K562 (cell line): ENCODE measurements around the gene TRMT10B. TPM values are rescaled to one million over a fixed set of nuclear protein-coding genes. Genes with fewer than 3 reads are reported as not detected.

Experiments
- CXXC5 ChIP-seq: fragments of 250-450 bp; sonication (Bioruptor Pico); IDR thresholded peaks from 2 replicates; pipeline ENCODE4 v1.8.0; 2022; ENCODE audit warnings: inconsistent platforms, mild to moderate bottlenecking, moderate library complexity
- DPF2 ChIP-seq: fragments of 450-650 bp; IDR thresholded peaks from 2 replicates; pipeline ENCODE4 v1.6.1; 2016
- EWSR1 ChIP-seq: fragments of 450-650 bp; IDR thresholded peaks from 2 replicates; pipeline ENCODE4 v1.6.1; 2018; ENCODE audit warnings: borderline replicate concordance, mild to moderate bottlenecking, low read depth, moderate library complexity; ENCODE audit not compliant: partially characterized antibody
- FOXA3 ChIP-seq, 2 experiments: fragments of 450-650 bp in 1 of 2; sonication (generic) in 1 of 2; formaldehyde crosslinking; IDR thresholded peaks in 1 of 2; conservative IDR thresholded peaks in 1 of 2; 2 replicates each; pipeline versions ENCODE4 v1.4.0 to v1.8.0; 2020 to 2022; ENCODE audit warnings: mild to moderate bottlenecking in 2 of 2, missing genetic modification reagents in 1 of 2
- GABPA ChIP-seq: fragments of 200-800 bp; sonication (Bioruptor generic); conservative IDR thresholded peaks from 2 replicates; pipeline ENCODE4 v1.6.1; 2016; ENCODE audit warnings: low read depth, missing genetic modification characterization, missing compliant biosample characterization
- KHSRP ChIP-seq: fragments of 450-650 bp; IDR thresholded peaks from 2 replicates; pipeline ENCODE4 v1.6.1; 2017
- MIER1 ChIP-seq: fragments of 450-650 bp; IDR thresholded peaks from 2 replicates; pipeline ENCODE4 v1.6.1; 2016; ENCODE audit warnings: antibody characterized with exemption, mild to moderate bottlenecking, low read depth
- PHF8 ChIP-seq: fragments of 200-600 bp; sonication (generic); IDR thresholded peaks from 2 replicates; pipeline ENCODE4 v1.6.1; 2012; ENCODE audit warnings: mixed run types, mild to moderate bottlenecking, inconsistent platforms, low read length, moderate library complexity, borderline replicate concordance
- POLR2G ChIP-seq: fragments of 200-400 bp; formaldehyde crosslinking; IDR thresholded peaks from 2 replicates; pipeline ENCODE4 v1.6.1; 2017; ENCODE audit warnings: low read depth, mild to moderate bottlenecking, antibody characterized with exemption, low read length, moderate library complexity
- POLR3A ChIP-seq: IDR thresholded peaks from 2 replicates; pipeline ENCODE4 v1.6.1; 2011; ENCODE audit warnings: borderline replicate concordance, mild to moderate bottlenecking, moderate library complexity; ENCODE audit not compliant: insufficient read length, insufficient read depth; ENCODE audit errors: extremely low read depth
- RBM25 ChIP-seq: fragments of 200-400 bp; formaldehyde crosslinking; IDR thresholded peaks from 2 replicates; pipeline ENCODE4 v1.6.1; 2018; ENCODE audit warnings: low read length, low read depth, moderate library complexity; ENCODE audit not compliant: severe bottlenecking
- TCF7L2 ChIP-seq: fragments of 150-350 bp; IDR thresholded peaks from 2 replicates; pipeline ENCODE4 v1.6.1; 2016; ENCODE audit warnings: low read depth, mild to moderate bottlenecking, low read length, moderate library complexity
- ZKSCAN8 ChIP-seq: fragments of 200-800 bp; sonication (Bioruptor generic); IDR thresholded peaks from 2 replicates; pipeline ENCODE4 v1.6.1; 2016; ENCODE audit warnings: missing genetic modification characterization, missing compliant biosample characterization
- ZNF165 ChIP-seq: fragments of 250-450 bp; sonication (Bioruptor Pico); IDR thresholded peaks from 2 replicates; pipeline ENCODE4 v1.4.0; 2020; ENCODE audit warnings: borderline replicate concordance
- polyA plus RNA-seq, 8 experiments: library from polyadenylated mRNA; depleted of rRNA in 4 of 8; stranded (reverse) in 5 of 8; unstranded in 3 of 8; fragments of >200 nt; fragmentation: Nextera tagmentation in 2 of 8; fragmentation: Illumina TruSeq in 1 of 8; extraction: Ambion mirVana in 2 of 8; extraction: Trizol in 1 of 8; gene quantifications; 2 replicates each; pipeline versions ENCODE4 v1.2.1 to v1.2.3, GENCODE V29; 2011 to 2014; ENCODE audit warnings: inconsistent platforms in 1 of 8, missing spikeins in 1 of 8
- total RNA-seq, 7 experiments: library from RNA; depleted of rRNA in 6 of 7; stranded (reverse); fragments of >200 nt in 6 of 7; fragmentation: Illumina TruSeq in 2 of 7; extraction: Trizol in 2 of 7; gene quantifications; 2 replicates each; pipeline versions ENCODE4 v1.2.1 to v1.2.3, GENCODE V29; 2011 to 2021; ENCODE audit warnings: low replicate concordance in 1 of 7
- TF ChIP-seq, protein P1 (sequence below): fragments of 250-450 bp; sonication (Bioruptor Pico); IDR thresholded peaks from 2 replicates; pipeline ENCODE4 v1.4.0; 2020; ENCODE audit warnings: mild to moderate bottlenecking, moderate library complexity
- TF ChIP-seq, protein P2 (sequence below): IDR thresholded peaks from 2 replicates; pipeline ENCODE4 v1.6.1; 2011; ENCODE audit warnings: borderline replicate concordance, low read depth, mild to moderate bottlenecking, moderate library complexity, low read length; ENCODE audit not compliant: insufficient read depth, poor library complexity, severe bottlenecking
- TF ChIP-seq, protein P3 (sequence below): fragments of 250-450 bp; sonication (Bioruptor Pico); IDR thresholded peaks from 2 replicates; pipeline ENCODE4 v1.4.0; 2020; ENCODE audit warnings: borderline replicate concordance
- TF ChIP-seq, protein P4 (sequence below): fragments of 450-650 bp; IDR thresholded peaks from 2 replicates; pipeline ENCODE4 v1.6.1; 2018; ENCODE audit not compliant: partially characterized antibody

TRMT10B gene
- total and polyA plus RNA-seq, 9 of the 15 experiments (the other 6 are each of a cell fraction or from before 2014, with no cell fraction given): 2.9 to 13.4 (median 7.0) TPM

DNA sequence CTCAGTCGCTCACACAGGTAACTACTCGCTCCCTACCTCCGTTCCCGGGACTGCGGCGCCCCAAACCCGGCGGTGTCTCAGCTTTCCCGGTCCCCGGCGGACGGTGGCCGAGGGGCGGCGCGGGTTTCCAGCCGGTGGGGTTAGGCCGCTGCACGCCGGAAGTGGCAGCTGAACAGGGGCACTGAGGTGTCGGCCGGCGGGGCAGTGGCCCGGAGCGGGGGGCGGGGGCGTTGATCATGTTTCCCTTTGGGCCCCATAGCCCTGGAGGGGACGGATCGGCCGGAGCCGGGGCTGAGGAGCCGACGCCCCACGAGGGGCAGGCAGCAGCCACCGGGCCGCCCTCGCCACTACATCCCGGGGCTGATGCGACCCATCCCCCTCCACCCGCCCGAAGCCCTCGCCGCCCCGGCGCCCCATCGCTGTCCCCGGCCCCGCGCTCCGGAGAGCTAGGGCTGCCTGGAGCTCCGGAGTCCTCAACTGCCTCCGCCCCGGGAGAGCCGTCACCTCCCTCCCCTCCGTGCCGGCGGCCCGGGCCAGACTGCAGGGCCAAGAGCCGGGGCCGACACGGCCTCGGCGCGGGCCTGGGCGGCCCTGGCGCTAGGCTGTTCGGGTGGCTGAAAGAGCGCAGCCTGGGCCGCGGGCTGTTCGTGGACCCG is 47.2 kb downstream of the TRMT10B start, which contains the start of gene DCAF10 (continued):
- TF ChIP-seq FOXA3 (CRISPR knock-in tag; conservative IDR thresholded peaks at IDR 0.05 in 1 of 2, IDR thresholded peaks at IDR 0.05 in 1 of 2) (peak in 1 of 2 experiments; percentile 79; a peak in 2 of 4 replicates), ZNF165 (CRISPR knock-in tag) (no peak), EWSR1 (no peak), DPF2 (peak; percentile 53; the same call in 1 of the 2 replicates), TCF7L2 (no peak), RBM25 (peak; percentile 79), MIER1 (no peak; the same call in 1 of the 2 replicates), POLR2G (peak; percentile 86), PHF8 (peak; percentile 87; the same call in 1 of the 2 replicates), KHSRP (no peak), GABPA (tag) (peak; percentile 100), ZKSCAN8 (no peak), CXXC5 (peak; percentile 92), POLR3A (no peak)
- TF ChIP-seq, protein P1, sequence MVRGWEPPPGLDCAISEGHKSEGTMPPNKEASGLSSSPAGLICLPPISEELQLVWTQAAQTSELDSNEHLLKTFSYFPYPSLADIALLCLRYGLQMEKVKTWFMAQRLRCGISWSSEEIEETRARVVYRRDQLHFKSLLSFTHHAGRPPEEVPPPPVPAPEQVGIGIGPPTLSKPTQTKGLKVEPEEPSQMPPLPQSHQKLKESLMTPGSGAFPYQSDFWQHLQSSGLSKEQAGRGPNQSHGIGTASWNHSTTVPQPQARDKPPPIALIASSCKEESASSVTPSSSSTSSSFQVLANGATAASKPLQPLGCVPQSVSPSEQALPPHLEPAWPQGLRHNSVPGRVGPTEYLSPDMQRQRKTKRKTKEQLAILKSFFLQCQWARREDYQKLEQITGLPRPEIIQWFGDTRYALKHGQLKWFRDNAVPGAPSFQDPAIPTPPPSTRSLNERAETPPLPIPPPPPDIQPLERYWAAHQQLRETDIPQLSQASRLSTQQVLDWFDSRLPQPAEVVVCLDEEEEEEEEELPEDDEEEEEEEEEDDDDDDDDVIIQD (CRISPR knock-in tag): no peak
- TF ChIP-seq, protein P2, sequence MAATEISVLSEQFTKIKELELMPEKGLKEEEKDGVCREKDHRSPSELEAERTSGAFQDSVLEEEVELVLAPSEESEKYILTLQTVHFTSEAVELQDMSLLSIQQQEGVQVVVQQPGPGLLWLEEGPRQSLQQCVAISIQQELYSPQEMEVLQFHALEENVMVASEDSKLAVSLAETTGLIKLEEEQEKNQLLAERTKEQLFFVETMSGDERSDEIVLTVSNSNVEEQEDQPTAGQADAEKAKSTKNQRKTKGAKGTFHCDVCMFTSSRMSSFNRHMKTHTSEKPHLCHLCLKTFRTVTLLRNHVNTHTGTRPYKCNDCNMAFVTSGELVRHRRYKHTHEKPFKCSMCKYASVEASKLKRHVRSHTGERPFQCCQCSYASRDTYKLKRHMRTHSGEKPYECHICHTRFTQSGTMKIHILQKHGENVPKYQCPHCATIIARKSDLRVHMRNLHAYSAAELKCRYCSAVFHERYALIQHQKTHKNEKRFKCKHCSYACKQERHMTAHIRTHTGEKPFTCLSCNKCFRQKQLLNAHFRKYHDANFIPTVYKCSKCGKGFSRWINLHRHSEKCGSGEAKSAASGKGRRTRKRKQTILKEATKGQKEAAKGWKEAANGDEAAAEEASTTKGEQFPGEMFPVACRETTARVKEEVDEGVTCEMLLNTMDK: no peak
- TF ChIP-seq, protein P3, sequence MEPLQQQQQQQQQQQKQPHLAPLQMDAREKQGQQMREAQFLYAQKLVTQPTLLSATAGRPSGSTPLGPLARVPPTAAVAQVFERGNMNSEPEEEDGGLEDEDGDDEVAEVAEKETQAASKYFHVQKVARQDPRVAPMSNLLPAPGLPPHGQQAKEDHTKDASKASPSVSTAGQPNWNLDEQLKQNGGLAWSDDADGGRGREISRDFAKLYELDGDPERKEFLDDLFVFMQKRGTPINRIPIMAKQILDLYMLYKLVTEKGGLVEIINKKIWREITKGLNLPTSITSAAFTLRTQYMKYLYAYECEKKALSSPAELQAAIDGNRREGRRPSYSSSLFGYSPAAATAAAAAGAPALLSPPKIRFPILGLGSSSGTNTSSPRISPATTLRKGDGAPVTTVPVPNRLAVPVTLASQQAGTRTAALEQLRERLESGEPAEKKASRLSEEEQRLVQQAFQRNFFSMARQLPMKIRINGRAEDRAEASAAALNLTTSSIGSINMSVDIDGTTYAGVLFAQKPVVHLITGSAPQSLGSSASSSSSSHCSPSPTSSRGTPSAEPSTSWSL (CRISPR knock-in tag): 0 out of 2 replicates have a peak, but pooled peaks have one; percentile 8
- TF ChIP-seq, protein P4, sequence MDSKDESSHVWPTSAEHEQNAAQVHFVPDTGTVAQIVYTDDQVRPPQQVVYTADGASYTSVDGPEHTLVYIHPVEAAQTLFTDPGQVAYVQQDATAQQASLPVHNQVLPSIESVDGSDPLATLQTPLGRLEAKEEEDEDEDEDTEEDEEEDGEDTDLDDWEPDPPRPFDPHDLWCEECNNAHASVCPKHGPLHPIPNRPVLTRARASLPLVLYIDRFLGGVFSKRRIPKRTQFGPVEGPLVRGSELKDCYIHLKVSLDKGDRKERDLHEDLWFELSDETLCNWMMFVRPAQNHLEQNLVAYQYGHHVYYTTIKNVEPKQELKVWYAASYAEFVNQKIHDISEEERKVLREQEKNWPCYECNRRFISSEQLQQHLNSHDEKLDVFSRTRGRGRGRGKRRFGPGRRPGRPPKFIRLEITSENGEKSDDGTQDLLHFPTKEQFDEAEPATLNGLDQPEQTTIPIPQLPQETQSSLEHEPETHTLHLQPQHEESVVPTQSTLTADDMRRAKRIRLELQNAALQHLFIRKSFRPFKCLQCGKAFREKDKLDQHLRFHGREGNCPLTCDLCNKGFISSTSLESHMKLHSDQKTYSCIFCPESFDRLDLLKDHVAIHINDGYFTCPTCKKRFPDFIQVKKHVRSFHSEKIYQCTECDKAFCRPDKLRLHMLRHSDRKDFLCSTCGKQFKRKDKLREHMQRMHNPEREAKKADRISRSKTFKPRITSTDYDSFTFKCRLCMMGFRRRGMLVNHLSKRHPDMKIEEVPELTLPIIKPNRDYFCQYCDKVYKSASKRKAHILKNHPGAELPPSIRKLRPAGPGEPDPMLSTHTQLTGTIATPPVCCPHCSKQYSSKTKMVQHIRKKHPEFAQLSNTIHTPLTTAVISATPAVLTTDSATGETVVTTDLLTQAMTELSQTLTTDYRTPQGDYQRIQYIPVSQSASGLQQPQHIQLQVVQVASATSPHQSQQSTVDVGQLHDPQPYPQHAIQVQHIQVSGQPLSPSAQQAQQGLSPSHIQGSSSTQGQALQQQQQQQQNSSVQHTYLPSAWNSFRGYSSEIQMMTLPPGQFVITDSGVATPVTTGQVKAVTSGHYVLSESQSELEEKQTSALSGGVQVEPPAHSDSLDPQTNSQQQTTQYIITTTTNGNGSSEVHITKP: peak; percentile 55
